SJCRH30 (cell line): ENCODE results near the gene CYP1B1. TPM values are rescaled to one million over a fixed set of nuclear protein-coding genes. Genes with fewer than 3 reads are reported as not detected.
"Not testable (repeated sequence)": the region's sequence is repeated elsewhere in the genome, so short reads cannot be mapped to it uniquely, and the experiment has no call there.

Source experiments
- DNase-seq, 2 experiments: peaks; one replicate each; pipeline ENCODE4 v3.0.0-alpha.2; 2015 to 2020
- H3K27ac ChIP-seq: fragments of 250-450 bp; sonication (Bioruptor Pico); 2 replicates; pipeline ENCODE4 v1.5.1; 2020; ENCODE audit warnings: mild to moderate bottlenecking, moderate library complexity
- H3K27me3 ChIP-seq: fragments of 250-450 bp; sonication (Bioruptor Pico); 2 replicates; pipeline ENCODE4 v1.5.1; 2020; ENCODE audit warnings: mild to moderate bottlenecking, moderate library complexity
- H3K36me3 ChIP-seq: fragments of 250-450 bp; sonication (Bioruptor Pico); 2 replicates; pipeline ENCODE4 v1.5.1; 2020; ENCODE audit warnings: mild to moderate bottlenecking, moderate library complexity
- H3K4me1 ChIP-seq: fragments of 250-450 bp; sonication (Bioruptor Pico); 2 replicates; pipeline ENCODE4 v1.5.1; 2020; ENCODE audit warnings: mild to moderate bottlenecking, moderate library complexity
- H3K4me3 ChIP-seq: fragments of 250-450 bp; sonication (Bioruptor Pico); 2 replicates; pipeline ENCODE4 v1.5.1; 2020; ENCODE audit warnings: mild to moderate bottlenecking, moderate library complexity
- H3K9me3 ChIP-seq: fragments of 250-450 bp; sonication (Bioruptor Pico); replicated peaks from 2 replicates; pipeline ENCODE4 v1.5.1; 2020; ENCODE audit warnings: mild to moderate bottlenecking, moderate library complexity
- total RNA-seq: library from RNA; depleted of rRNA; stranded (reverse); fragments of >200 nt; shearing (Covaris generic); gene quantifications from 2 replicates; pipeline ENCODE4 v1.2.3, GENCODE V29; 2014

Gene CYP1B1
- total RNA-seq, 1 experiment from 2014 or later = not detected

GRCh38 chr2:38092196-38092902 is 16.4 kb upstream of the CYP1B1 start:
- no peaks in the 10 kb centered on the region for H3K36me3 ChIP-seq
- no peak for DNase-seq
- H3K4me3 ChIP-seq = no peak overlapping the region
- H3K9me3 ChIP-seq = no peaks in the 10 kb centered on the region
- H3K27ac ChIP-seq = no peak overlapping the region
- no peaks in the 10 kb centered on the region; the same call in 1 of the 2 replicates for H3K27me3 ChIP-seq
- no peaks in the 10 kb centered on the region for H3K4me1 ChIP-seq

- Histone ChIP-seq H3K9me3 (no peaks in the 10 kb centered on the region), H3K27ac (no peak overlapping the region), H3K4me3 (no peak overlapping the region), H3K27me3 (no peaks in the 10 kb centered on the region; the same call in 1 of the 2 replicates), H3K36me3 (no peaks in the 10 kb centered on the region), H3K4me1 (no peaks in the 10 kb centered on the region)
- DNase-seq = no peak
Measured at GRCh38 chr2:38091760-38092159, 15.8 kb upstream of the CYP1B1 start.

- Histone ChIP-seq H3K27ac (no peak overlapping the region), H3K27me3 (no peaks in the 10 kb centered on the region; the same call in 1 of the 2 replicates), H3K4me1 (no peaks in the 10 kb centered on the region), H3K4me3 (no peak overlapping the region), H3K9me3 (no peaks in the 10 kb centered on the region), H3K36me3 (no peaks in the 10 kb centered on the region)
- no peak for DNase-seq
Measured at GRCh38 chr2:38090928-38091327, 15.0 kb upstream of the CYP1B1 start.

GRCh38 chr2:38090212-38090611 is 14.3 kb upstream of the CYP1B1 start:
- H3K27ac ChIP-seq, H3K27me3 ChIP-seq, H3K9me3 ChIP-seq, H3K36me3 ChIP-seq, H3K4me1 ChIP-seq, DNase-seq, H3K4me3 ChIP-seq: not testable (repeated sequence)

GRCh38 chr2:38085998-38086698 is 10.2 kb upstream of the CYP1B1 start:
- not testable (repeated sequence) for H3K27ac ChIP-seq, H3K4me1 ChIP-seq, H3K9me3 ChIP-seq, H3K4me3 ChIP-seq, H3K36me3 ChIP-seq, H3K27me3 ChIP-seq, DNase-seq

- H3K36me3 ChIP-seq, H3K27me3 ChIP-seq, H3K9me3 ChIP-seq, H3K4me1 ChIP-seq, DNase-seq, H3K27ac ChIP-seq, H3K4me3 ChIP-seq: not testable (repeated sequence)
Measured at GRCh38 chr2:38084556-38084955, 8.6 kb upstream of the CYP1B1 start.

GRCh38 chr2:38082727-38083126 is 6.8 kb upstream of the CYP1B1 start:
- not testable (repeated sequence) for H3K27me3 ChIP-seq, DNase-seq, H3K9me3 ChIP-seq, H3K4me3 ChIP-seq, H3K27ac ChIP-seq, H3K4me1 ChIP-seq, H3K36me3 ChIP-seq

- no peaks in the 10 kb centered on the region for H3K27me3 ChIP-seq
Measured at GRCh38 chr2:38080346-38080745, 4.4 kb upstream of the CYP1B1 start.

GRCh38 chr2:38079116-38080052 is 3.4 kb upstream of the CYP1B1 start:
- no peak for DNase-seq
- Histone ChIP-seq H3K4me3 (no peak overlapping the region), H3K36me3 (no peaks in the 10 kb centered on the region), H3K27ac (no peak overlapping the region), H3K4me1 (no peaks in the 10 kb centered on the region), H3K27me3 (no peaks in the 10 kb centered on the region), H3K9me3 (no peaks in the 10 kb centered on the region)

More at GRCh38 chr2:38080346-38080745, 4.4 kb upstream of the CYP1B1 start:
- H3K9me3 ChIP-seq = no peaks in the 10 kb centered on the region
- no peak overlapping the region for H3K4me3 ChIP-seq
- H3K4me1 ChIP-seq = no peaks in the 10 kb centered on the region
- H3K36me3 ChIP-seq = no peaks in the 10 kb centered on the region
- DNase-seq = no peak
- no peak overlapping the region for H3K27ac ChIP-seq

- no peak for DNase-seq
- Histone ChIP-seq H3K9me3 (no peaks in the 10 kb centered on the region), H3K4me1 (no peaks in the 10 kb centered on the region), H3K27ac (no peak overlapping the region), H3K4me3 (no peak overlapping the region), H3K36me3 (no peaks in the 10 kb centered on the region), H3K27me3 (no peaks in the 10 kb centered on the region)
Measured at GRCh38 chr2:38077431-38077769, 1.4 kb upstream of the CYP1B1 start.

GRCh38 chr2:38076710-38077430 is 919 bp upstream of the CYP1B1 start:
- no peak for DNase-seq
- Histone ChIP-seq H3K36me3 (no peaks in the 10 kb centered on the region), H3K9me3 (no peaks in the 10 kb centered on the region), H3K4me3 (no peak overlapping the region), H3K27me3 (no peaks in the 10 kb centered on the region), H3K27ac (no peak overlapping the region), H3K4me1 (no peaks in the 10 kb centered on the region)

GRCh38 chr2:38076152-38076709 is 280 bp upstream of the CYP1B1 start:
- no peaks in the 10 kb centered on the region for H3K4me1 ChIP-seq
- H3K9me3 ChIP-seq = no peaks in the 10 kb centered on the region
- H3K27ac ChIP-seq = no peak overlapping the region
- DNase-seq = no peak
- no peaks in the 10 kb centered on the region for H3K27me3 ChIP-seq
- no peaks in the 10 kb centered on the region for H3K36me3 ChIP-seq
- no peak overlapping the region for H3K4me3 ChIP-seq

GRCh38 chr2:38074764-38075506 is 1.0 kb downstream of the CYP1B1 start:
- Histone ChIP-seq H3K36me3 (no peaks in the 10 kb centered on the region), H3K9me3 (no peaks in the 10 kb centered on the region), H3K27me3 (no peaks in the 10 kb centered on the region), H3K4me3 (no peak overlapping the region), H3K27ac (no peak overlapping the region), H3K4me1 (no peaks in the 10 kb centered on the region)
- DNase-seq = no peak
